Measurements from ENCODE around the gene PAK6. TPM values are rescaled to one million over a fixed set of nuclear protein-coding genes. Genes with fewer than 3 reads are reported as not detected.

Gene PAK6
- polyA plus RNA-seq, 1 donor (not counting 4 experiments of a cell fraction or from before 2014, with no cell fraction given): 11.5 TPM

DNA sequence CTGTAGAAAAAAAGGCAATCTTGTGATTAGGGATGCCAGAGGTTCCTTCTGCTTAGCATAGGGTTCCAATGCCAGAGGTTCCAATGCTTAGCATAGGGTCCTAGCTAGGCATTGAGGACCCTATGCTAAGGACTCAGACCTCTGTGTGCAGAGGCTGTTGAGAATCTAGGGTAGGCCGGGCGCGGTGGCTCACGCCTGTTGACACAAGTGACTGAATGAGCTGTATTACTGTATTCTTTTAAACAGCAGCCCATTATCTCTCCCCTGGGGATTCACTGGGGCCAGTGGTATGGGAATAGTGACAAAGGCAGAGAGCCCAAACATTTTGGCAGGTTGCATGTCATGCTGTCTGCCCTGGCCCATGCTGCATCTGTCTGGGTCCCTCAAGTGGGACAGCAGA is 16.2 kb downstream of the PAK6 start:
- FAIRE-seq (no peak), DNase-seq (ENCODE audit: low read depth, low spot score) (no peak)
- peaks cover 9% of the 10 kb centered on the region for H3K79me2 ChIP-seq (ENCODE audit: control insufficient read depth, insufficient read depth, low read length)
- no peak overlapping the region for H3K4me2 ChIP-seq (ENCODE audit: control insufficient read depth, extremely low read depth, insufficient read depth, low read depth, low read length)
- peaks cover 35% of the 10 kb centered on the region for H3K4me1 ChIP-seq (ENCODE audit: control insufficient read depth, extremely low read depth, insufficient read depth, low read length)
- dilution Hi-C loops (cut with MboI; ENCODE audit: extremely low pct_ligation_motif_present, low sequenced_read_pairs): no loop called here
- no peaks in the 10 kb centered on the region for H3K27me3 ChIP-seq (ENCODE audit: control insufficient read depth, extremely low read depth, insufficient read depth, low read length)
- no peaks in the 10 kb centered on the region for H3K9me1 ChIP-seq (ENCODE audit: control insufficient read depth, extremely low read depth, insufficient read depth, low read length)
- TF ChIP-seq EZH2 (IDR thresholded peaks at IDR 0.05; ENCODE audit: low read length) (no peak), CTCF (optimal IDR thresholded peaks at IDR 0.05 in 1 of 3, IDR thresholded peaks at IDR 0.05 in 1 of 3, conservative IDR thresholded peaks at IDR 0.05 in 1 of 3; ENCODE audit: extremely low read depth in 1 of 3, insufficient read depth in 2 of 3, low read length in 3 of 3) (no peak)
- peaks cover 24% of the 10 kb centered on the region in 2 experiments for H3K36me3 ChIP-seq (ENCODE audit: control insufficient read depth in 2 of 2, extremely low read depth in 1 of 2, insufficient read depth in 2 of 2, low read length in 2 of 2)
- no peak overlapping the region for H3K4me3 ChIP-seq (ENCODE audit: control insufficient read depth in 2 of 3, extremely low read depth in 1 of 3, insufficient read depth in 2 of 3, low read depth in 1 of 3, low read length in 3 of 3)
- H4K20me1 ChIP-seq (ENCODE audit: control insufficient read depth, extremely low read depth, insufficient read depth, low read length): no peaks in the 10 kb centered on the region
- H3K27ac ChIP-seq (ENCODE audit: control insufficient read depth, insufficient read depth, low read length): no peak overlapping the region
- H3K9ac ChIP-seq (ENCODE audit: control insufficient read depth, extremely low read depth, insufficient read depth, low read length): no peak overlapping the region
- H2AFZ ChIP-seq (ENCODE audit: control insufficient read depth, low read length): no peak overlapping the region
- no peaks in the 10 kb centered on the region for H3K9me3 ChIP-seq (ENCODE audit: control insufficient read depth, low read depth, low read length)

DNA sequence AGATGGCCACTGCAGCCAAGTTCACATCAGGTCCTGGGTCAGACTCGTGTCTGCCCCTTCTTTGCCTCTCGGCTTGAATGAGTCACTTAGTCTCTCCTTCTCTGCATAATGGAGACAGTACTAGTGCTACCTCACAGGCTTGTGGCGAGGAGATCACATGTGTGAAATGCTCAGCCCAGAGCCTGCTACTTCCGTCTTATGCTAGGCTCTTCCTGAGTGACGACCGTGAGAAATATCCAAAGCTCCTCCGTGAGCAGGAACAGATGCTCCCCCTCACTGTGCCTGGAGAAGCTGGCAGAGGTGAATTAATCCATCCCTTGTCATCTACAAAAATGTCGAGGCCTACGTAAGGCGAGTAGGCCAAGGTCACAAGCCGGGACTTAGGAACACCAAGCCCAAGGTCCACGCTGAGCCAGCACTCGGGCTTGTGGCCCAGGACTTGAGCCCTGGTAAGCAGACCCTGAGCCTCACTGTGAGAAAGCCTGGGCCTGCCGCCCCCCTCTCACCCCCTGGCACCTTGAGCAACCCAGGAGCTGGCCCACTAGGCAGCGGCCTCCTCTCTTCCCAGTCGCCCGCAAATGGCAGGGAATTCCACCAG is 17.9 kb downstream of the PAK6 start:
- Histone ChIP-seq H3K9ac (ENCODE audit: control insufficient read depth, extremely low read depth, insufficient read depth, low read length) (no peak overlapping the region), H3K9me3 (ENCODE audit: control insufficient read depth, low read depth, low read length) (no peaks in the 10 kb centered on the region), H3K4me3 (ENCODE audit: control insufficient read depth in 2 of 3, extremely low read depth in 1 of 3, insufficient read depth in 2 of 3, low read depth in 1 of 3, low read length in 3 of 3) (no peak overlapping the region), H3K27me3 (ENCODE audit: control insufficient read depth, extremely low read depth, insufficient read depth, low read length) (no peaks in the 10 kb centered on the region), H2AFZ (ENCODE audit: control insufficient read depth, low read length) (no peak overlapping the region), H4K20me1 (ENCODE audit: control insufficient read depth, extremely low read depth, insufficient read depth, low read length) (no peaks in the 10 kb centered on the region), H3K27ac (ENCODE audit: control insufficient read depth, insufficient read depth, low read length) (no peak overlapping the region), H3K4me1 (ENCODE audit: control insufficient read depth, extremely low read depth, insufficient read depth, low read length) (peaks cover 29% of the 10 kb centered on the region), H3K79me2 (ENCODE audit: control insufficient read depth, insufficient read depth, low read length) (peaks cover 9% of the 10 kb centered on the region), H3K4me2 (ENCODE audit: control insufficient read depth, extremely low read depth, insufficient read depth, low read depth, low read length) (no peak overlapping the region), H3K36me3 (ENCODE audit: control insufficient read depth in 2 of 2, extremely low read depth in 1 of 2, insufficient read depth in 2 of 2, low read length in 2 of 2) (peaks cover 24 to 25% of the 10 kb centered on the region in 2 experiments), H3K9me1 (ENCODE audit: control insufficient read depth, extremely low read depth, insufficient read depth, low read length) (no peaks in the 10 kb centered on the region)
- DNase-seq (ENCODE audit: low read depth, low spot score): no peak
- no peak for TF ChIP-seq CTCF (optimal IDR thresholded peaks at IDR 0.05 in 1 of 3, IDR thresholded peaks at IDR 0.05 in 1 of 3, conservative IDR thresholded peaks at IDR 0.05 in 1 of 3; ENCODE audit: extremely low read depth in 1 of 3, insufficient read depth in 2 of 3, low read length in 3 of 3)
- no peak for TF ChIP-seq EZH2 (IDR thresholded peaks at IDR 0.05; ENCODE audit: low read length)
- no peak for FAIRE-seq
- dilution Hi-C loops (cut with MboI; ENCODE audit: extremely low pct_ligation_motif_present, low sequenced_read_pairs): no loop called here

All from keratinocyte (primary cell).